LHCN-M2 (cell line): ENCODE data around the gene SLC38A5. TPM values are rescaled to one million over a fixed set of nuclear protein-coding genes. Genes with fewer than 3 reads are reported as not detected.

Source experiments
- total RNA-seq: library from RNA; depleted of rRNA; stranded (reverse); fragments of >200 nt; gene quantifications from 2 replicates; pipeline ENCODE4 v1.2.3, GENCODE V29; 2014; rRNA removed

SLC38A5 gene
- total RNA-seq, 1 experiment from 2014 or later: 2.9 TPM

Other genes starting within 250 kb of the SLC38A5 start
- gene SSX1, start 214.9 kb downstream of the SLC38A5 start, total RNA-seq: not detected in 2 replicates
- gene SSX3, start 113.6 kb downstream of the SLC38A5 start, total RNA-seq: not detected in 2 replicates
- gene SSX4, start 86.7 kb downstream of the SLC38A5 start, total RNA-seq: not detected in 2 replicates
- gene SSX4B, start 58.3 kb downstream of the SLC38A5 start, total RNA-seq: not detected in 2 replicates
- 136 and 152 TPM in 2 replicates for gene FTSJ1, start 5.9 kb upstream of the SLC38A5 start, total RNA-seq
- 100 and 122 TPM in 2 replicates for gene PORCN, start 38.7 kb upstream of the SLC38A5 start, total RNA-seq
- gene EBP, start 51.5 kb upstream of the SLC38A5 start, total RNA-seq: 37.7 and 41.8 TPM in 2 replicates
- 9.2 and 9.7 TPM in 2 replicates for gene TBC1D25, start 69.5 kb upstream of the SLC38A5 start, total RNA-seq
- gene RBM3, start 104.2 kb upstream of the SLC38A5 start, total RNA-seq: 162 and 170 TPM in 2 replicates
- 131 and 133 TPM in 2 replicates for gene WDR13, start 127.2 kb upstream of the SLC38A5 start, total RNA-seq
- not detected in 2 replicates for gene WAS, start 213.5 kb upstream of the SLC38A5 start, total RNA-seq
- gene SUV39H1, start 226.5 kb upstream of the SLC38A5 start, total RNA-seq: 13.0 and 14.8 TPM in 2 replicates